HL-60 (cell line): ENCODE data around the gene SLC41A1.

Experiments used
- DNase-seq, 2 experiments: peaks; one replicate each; pipeline ENCODE4 v3.0.0-alpha.2; 2010 to 2020; ENCODE audit warnings: low read depth in 1 of 2, low spot score in 1 of 2
- H3K27ac ChIP-seq: fragments of 250-450 bp; sonication (Bioruptor Pico); replicated peaks from 2 replicates; pipeline ENCODE4 v1.5.1; 2020; ENCODE audit warnings: mild to moderate bottlenecking, moderate library complexity
- H3K27me3 ChIP-seq: fragments of 250-450 bp; sonication (Bioruptor Pico); 2 replicates; pipeline ENCODE4 v1.5.1; 2021; ENCODE audit warnings: mild to moderate bottlenecking, moderate library complexity; ENCODE audit not compliant: insufficient read depth, poor library complexity, severe bottlenecking
- H3K4me3 ChIP-seq: replicated peaks from 2 replicates; pipeline ENCODE4 v1.5.1; 2011; ENCODE audit warnings: mild to moderate bottlenecking, control low read depth, low read length; ENCODE audit not compliant: insufficient read depth
- CTCF ChIP-seq: IDR thresholded peaks from one replicate; pipeline ENCODE4 v1.5.1; 2011; ENCODE audit warnings: low read length, control low read depth, inconsistent platforms; ENCODE audit not compliant: insufficient read depth
- GABPA ChIP-seq: IDR thresholded peaks from 2 replicates; pipeline ENCODE4 v1.6.1; 2012; ENCODE audit warnings: low read depth
- POLR2AphosphoS5 ChIP-seq: IDR thresholded peaks from 2 replicates; pipeline ENCODE4 v1.6.1; 2012; ENCODE audit warnings: low read depth
- REST ChIP-seq: IDR thresholded peaks from 2 replicates; pipeline ENCODE4 v1.6.1; 2012; ENCODE audit warnings: low read depth; ENCODE audit not compliant: insufficient replicate concordance
- SPI1 ChIP-seq: IDR thresholded peaks from 2 replicates; pipeline ENCODE4 v1.6.1; 2012; ENCODE audit warnings: low read depth, mild to moderate bottlenecking, borderline replicate concordance

Gene SLC41A1

DNA sequence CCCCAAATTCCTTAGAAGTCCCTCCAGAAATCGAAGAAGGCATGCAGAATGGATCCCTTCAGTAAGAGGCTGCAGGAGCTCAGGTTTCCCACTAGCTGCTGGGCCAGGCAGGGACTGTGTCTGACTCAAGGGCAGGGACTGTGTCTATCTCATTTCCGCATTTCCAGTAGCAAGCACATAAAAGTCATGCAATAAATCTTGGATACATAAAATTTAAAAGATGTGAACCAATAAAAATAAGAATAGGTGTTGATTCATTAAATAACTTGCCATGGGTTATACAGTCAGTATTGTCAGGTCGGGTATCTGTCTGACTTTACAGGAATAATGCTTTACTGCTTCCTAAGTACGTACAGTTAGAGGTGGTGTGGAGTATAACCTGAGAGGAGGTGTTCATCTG lies 21.8 kb upstream of the SLC41A1 start:
- Histone ChIP-seq H3K27me3 (no peaks in the 10 kb centered on the region), H3K4me3 (no peak overlapping the region), H3K27ac (no peak overlapping the region)
- TF ChIP-seq REST (no peak), CTCF (no peak), POLR2AphosphoS5 (no peak), SPI1 (no peak), GABPA (no peak)
- no peak for DNase-seq

GRCh38 chr1:205832326-205832751 lies 19.3 kb upstream of the SLC41A1 start:
- H3K4me3 ChIP-seq, result no peak overlapping the region
- no peak for DNase-seq
- H3K27ac ChIP-seq, result no peak overlapping the region
- H3K27me3 ChIP-seq, result peaks cover 3% of the 10 kb centered on the region
- TF ChIP-seq REST (no peak), POLR2AphosphoS5 (no peak), CTCF (no peak), SPI1 (no peak), GABPA (no peak)

GRCh38 chr1:205827623-205828022 lies 14.6 kb upstream of the SLC41A1 start:
- Histone ChIP-seq H3K27me3 (peaks cover 8% of the 10 kb centered on the region), H3K27ac (no peak overlapping the region), H3K4me3 (no peak overlapping the region)
- TF ChIP-seq GABPA (no peak), REST (no peak), POLR2AphosphoS5 (no peak), SPI1 (no peak), CTCF (no peak)
- DNase-seq, result no peak
